HG03095 (cell line): ENCODE data around the gene GRAMD1B.
"Not testable (repeated sequence)": the region's sequence is repeated elsewhere in the genome, so short reads cannot be mapped to it uniquely, and the experiment has no call there.

Experiments
- ATAC-seq: cut with Tn5 transposase; IDR thresholded peaks from one replicate; pipeline ENCODE4 v1.9.1; 2021; ENCODE audit warnings: moderate library complexity; ENCODE audit not compliant: unreplicated experiment

Gene GRAMD1B

GRCh38 chr11:123439616-123440015, 9.5 kb downstream of the GRAMD1B start:
- no peak for ATAC-seq

- ATAC-seq: no peak
Measured at GRCh38 chr11:123441161-123441560, 11.1 kb downstream of the GRAMD1B start.

GRCh38 chr11:123443851-123444623, 14.0 kb downstream of the GRAMD1B start:
- no peak for ATAC-seq

DNA sequence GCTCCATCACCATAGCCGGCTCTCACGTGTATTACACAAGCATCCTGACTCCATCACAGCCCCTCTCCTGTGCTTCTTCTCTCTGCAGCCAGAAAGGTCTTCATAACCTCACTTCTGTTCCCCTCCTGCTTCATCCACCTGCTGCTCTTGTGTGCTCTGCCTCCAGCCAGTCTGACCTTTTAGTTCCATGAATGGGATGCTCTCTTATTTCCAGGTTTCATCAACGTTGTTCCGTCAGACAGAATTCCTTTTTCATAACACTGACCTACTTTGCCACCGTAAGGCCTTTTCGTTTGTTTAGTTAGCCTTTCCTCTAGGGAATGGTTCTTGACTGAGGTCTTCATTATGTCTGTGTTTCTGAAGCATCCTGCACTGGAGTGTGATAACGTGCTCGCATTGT, 18.8 kb downstream of the GRAMD1B start:
- ATAC-seq: no peak

DNA sequence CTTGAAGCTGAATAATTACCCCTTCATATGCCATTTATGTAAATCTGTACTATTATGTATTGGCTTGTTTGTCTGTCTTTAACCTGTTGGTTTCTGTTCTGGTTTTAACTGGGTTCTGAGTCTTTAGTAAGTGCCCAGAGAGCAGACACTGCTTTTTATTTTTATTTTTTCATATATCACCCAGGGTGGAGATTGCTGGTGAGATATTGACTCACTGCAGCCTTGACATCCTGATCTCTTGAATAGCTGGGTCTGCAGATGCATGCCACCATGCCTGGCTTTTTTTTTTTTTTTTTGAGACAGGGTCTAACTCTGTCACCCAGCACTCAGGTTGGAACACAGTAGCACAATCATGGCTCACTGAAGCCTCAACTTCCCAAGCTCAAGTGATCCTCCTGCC, 19.4 kb downstream of the GRAMD1B start:
- no peak for ATAC-seq

DNA sequence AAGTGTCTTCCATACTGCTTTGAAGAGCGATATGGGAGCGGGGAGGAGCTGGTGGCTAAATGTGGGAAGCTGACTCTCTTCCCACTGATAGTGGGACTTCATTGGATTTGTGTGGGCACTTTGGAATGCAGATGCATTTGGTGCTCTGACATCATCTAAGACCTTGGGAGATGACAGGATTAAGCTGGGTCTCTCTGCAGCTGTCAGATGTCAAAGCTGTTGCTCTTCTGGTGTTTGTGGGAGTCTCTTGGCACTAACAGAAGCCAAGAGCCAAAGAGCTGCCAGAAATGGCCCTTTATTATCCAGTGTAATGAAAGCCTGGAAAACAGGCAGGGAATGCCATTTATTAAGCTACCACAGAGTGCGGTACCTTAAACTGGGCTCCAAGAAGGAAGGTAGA, 20.6 kb downstream of the GRAMD1B start:
- ATAC-seq: no peak

DNA sequence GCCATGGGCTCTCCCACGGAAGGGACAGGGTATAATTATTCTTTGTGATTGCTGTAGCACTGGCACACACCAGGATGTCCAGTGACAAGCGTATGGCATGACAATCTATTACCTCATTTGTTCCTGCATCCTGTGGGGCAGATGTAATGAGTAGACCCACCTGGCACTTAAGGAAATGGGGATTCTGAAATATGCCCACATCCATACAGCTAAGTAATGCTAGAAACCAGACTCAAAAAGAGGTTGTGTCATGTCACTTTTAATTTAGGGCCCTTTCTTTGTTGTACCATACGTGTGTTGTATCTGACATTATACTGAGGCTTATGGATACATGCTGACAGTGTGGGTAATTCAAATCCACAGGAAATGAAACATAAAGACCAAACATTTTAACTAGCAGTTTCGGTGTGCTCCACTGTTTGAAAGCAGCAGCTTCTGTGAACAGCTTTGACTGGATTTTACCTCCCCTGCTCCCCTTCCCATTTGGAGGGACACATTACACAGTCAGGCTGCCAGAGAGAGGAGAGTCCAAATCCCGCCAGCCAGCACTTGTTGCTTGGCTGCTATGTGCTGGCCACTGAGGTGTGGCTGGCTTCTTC, 21.2 kb downstream of the GRAMD1B start:
- ATAC-seq: no peak

- no peak for ATAC-seq
Measured at GRCh38 chr11:123452794-123453193, 22.7 kb downstream of the GRAMD1B start.

- ATAC-seq: no peak
Measured at GRCh38 chr11:123454060-123454651, 24.1 kb downstream of the GRAMD1B start.

DNA sequence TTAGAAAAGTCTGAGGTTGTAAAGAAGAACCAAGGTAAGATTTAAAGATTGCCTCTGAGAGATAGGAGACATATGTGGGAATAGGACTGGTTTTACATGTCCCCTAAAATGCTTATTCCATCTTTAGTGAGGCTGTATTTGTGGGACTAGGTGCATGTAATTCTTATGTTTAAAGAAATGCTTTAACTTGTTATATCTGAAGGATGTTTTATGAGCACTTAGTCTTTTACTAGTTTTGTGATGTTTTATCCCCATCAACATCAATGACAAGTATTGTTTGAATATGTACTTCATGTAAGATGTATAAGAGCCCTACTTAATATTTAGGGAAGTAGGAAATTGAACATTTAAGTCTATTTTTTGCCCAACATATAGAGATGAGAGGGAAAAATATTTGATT, 24.7 kb downstream of the GRAMD1B start:
- no peak for ATAC-seq

- not testable (repeated sequence) for ATAC-seq
Measured at GRCh38 chr11:123456448-123456847, 26.4 kb downstream of the GRAMD1B start.

- ATAC-seq: no peak
Measured at GRCh38 chr11:123457187-123457770, 27.2 kb downstream of the GRAMD1B start.

DNA sequence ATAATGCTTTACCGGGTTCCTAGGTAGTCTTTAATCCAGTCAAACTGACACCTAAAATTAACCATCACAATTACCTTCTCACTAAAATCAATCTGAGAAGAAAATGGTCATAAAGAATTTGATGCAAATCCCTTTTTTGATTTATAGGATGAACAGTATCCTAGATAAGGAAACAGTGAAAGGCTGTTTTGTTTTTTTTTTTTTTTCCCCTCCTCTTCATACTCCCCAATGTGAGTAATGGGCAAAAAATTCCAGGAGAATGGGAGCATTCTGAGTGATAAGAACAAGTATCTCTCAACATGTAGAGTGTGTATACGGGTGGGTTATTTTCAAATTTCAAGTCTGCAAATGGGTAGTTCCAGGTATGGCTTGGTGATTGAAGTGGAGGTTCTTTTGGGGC, 28.4 kb downstream of the GRAMD1B start:
- ATAC-seq: no peak

GRCh38 chr11:123460012-123460700, 30.1 kb downstream of the GRAMD1B start:
- ATAC-seq: no peak

- no peak for ATAC-seq
Measured at GRCh38 chr11:123461164-123461563, 31.1 kb downstream of the GRAMD1B start.

DNA sequence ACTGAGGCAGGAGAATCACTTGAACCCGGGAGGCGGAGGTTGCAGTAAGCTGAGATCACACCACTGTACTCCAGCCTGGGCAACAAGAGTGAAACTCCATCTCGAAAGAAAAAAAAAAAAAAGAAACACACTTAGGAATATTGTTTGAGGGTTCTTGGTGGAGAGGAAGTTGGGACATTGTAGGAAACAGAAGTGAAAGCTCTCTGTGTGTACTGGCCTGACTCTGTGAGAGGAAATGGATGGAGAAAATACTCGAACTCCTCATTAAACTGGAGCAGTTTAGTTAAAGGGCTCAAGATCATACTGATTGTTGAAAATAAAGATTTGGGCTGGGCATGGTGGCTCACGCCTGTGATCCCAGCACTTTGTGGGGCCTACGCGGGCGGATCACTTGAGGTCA, 35.6 kb downstream of the GRAMD1B start:
- not testable (repeated sequence) for ATAC-seq

- ATAC-seq: not testable (repeated sequence)
Measured at GRCh38 chr11:123466172-123466571, 36.1 kb downstream of the GRAMD1B start.

GRCh38 chr11:123469089-123469488, 39.0 kb downstream of the GRAMD1B start:
- no peak for ATAC-seq

DNA sequence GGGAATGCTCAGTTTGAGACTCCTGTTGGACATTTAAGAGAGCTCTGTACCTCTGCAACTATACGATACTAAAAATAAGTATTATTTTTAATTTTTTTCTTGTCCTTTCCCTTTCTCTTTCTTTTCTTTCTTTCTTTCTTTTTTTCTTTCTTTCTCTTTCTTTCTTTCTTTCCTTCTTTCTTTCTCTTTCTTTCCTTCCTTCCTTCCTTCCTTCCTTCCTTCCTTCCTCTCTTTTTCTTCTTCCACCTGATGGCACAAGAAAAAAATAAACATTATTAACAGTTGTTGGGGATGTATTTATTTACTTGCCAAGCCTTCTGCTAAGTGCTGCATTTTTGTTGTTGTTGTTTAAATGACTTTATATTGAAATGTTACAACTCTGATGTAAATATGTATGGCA, 39.5 kb downstream of the GRAMD1B start:
- no peak for ATAC-seq

DNA sequence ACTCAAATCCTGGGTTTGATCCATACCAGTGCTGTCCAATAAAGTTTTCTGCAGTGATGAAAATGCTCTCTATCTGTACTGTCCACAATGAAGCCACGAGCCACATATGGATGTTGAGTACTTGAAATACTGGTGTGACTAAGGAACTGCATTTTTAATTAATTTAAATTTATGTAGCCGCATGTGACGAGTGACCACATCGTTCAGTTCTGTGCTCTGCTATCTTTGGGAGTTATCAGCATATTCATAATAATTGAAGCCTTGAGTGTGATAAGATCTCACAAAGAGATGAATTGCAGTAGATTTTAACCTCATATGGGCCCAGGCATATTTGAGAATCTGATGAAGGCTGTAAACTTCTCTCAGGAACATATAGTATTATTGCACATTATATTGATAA, 40.8 kb downstream of the GRAMD1B start:
- no peak for ATAC-seq

GRCh38 chr11:123472236-123472935, 42.3 kb downstream of the GRAMD1B start:
- no peak for ATAC-seq
